Caco-2 (cell line): ENCODE results near the gene AKAP6. TPM values are rescaled to one million over a fixed set of nuclear protein-coding genes. Genes with fewer than 3 reads are reported as not detected.

ENCODE experiments used
- BruUV-seq: library from RNA; stranded (reverse); fragments of 400-500 nt; replicated peaks from 2 replicates; lab custom pipeline; 2021; lab: Mats Ljungman, UMichigan
- CTCF ChIA-PET: fragments of 300-600 bp; sonication (Branson Sonifier 250); formaldehyde crosslinking; loops from one replicate; lab custom pipeline; 2022; ENCODE audit warnings: antibody characterized with exemption; lab: Charles Lee
- POLR2A ChIA-PET: fragments of 300-600 bp; sonication (Branson Sonifier 250); formaldehyde crosslinking; loops from one replicate; lab custom pipeline; 2022; ENCODE audit warnings: antibody characterized with exemption; lab: Charles Lee
- DNase-seq, 2 experiments: peaks; one replicate each; pipeline versions ENCODE4 v3.0.0 to v3.0.0-alpha.2; 2020 to 2022
- H3K27me3 ChIP-seq: replicated peaks from 2 replicates; pipeline ENCODE4 v1.6.0; 2011; ENCODE audit warnings: low read length; ENCODE audit not compliant: control insufficient read depth, insufficient read depth
- H3K36me3 ChIP-seq: 2 replicates; pipeline ENCODE4 v1.5.1; 2011; ENCODE audit warnings: low read length; ENCODE audit not compliant: control insufficient read depth, insufficient read depth
- H3K4me1 ChIP-seq: fragments of 250-450 bp; sonication (Bioruptor Pico); 2 replicates; pipeline ENCODE4 v1.5.1; 2020; ENCODE audit warnings: mild to moderate bottlenecking
- H3K4me3 ChIP-seq: 2 replicates; pipeline ENCODE4 v1.5.1; 2011; ENCODE audit warnings: low read depth, mild to moderate bottlenecking, control low read depth, low read length
- H3K9me3 ChIP-seq: fragments of 250-450 bp; sonication (Bioruptor Pico); 2 replicates; pipeline ENCODE4 v1.5.1; 2020; ENCODE audit warnings: mild to moderate bottlenecking, moderate library complexity
- H3K27ac Mint-ChIP-seq: one replicate; pipeline ENCODE4 v1.8.0; 2022; ENCODE audit warnings: mixed read lengths; ENCODE audit not compliant: unreplicated experiment
- H3K27me3 Mint-ChIP-seq: one replicate; pipeline ENCODE4 v1.8.0; 2022; ENCODE audit warnings: mixed read lengths; ENCODE audit not compliant: insufficient read depth, unreplicated experiment
- H3K36me3 Mint-ChIP-seq: one replicate; pipeline ENCODE4 v1.8.0; 2022; ENCODE audit warnings: mild to moderate bottlenecking, mixed read lengths; ENCODE audit not compliant: insufficient read depth, unreplicated experiment
- H3K4me1 Mint-ChIP-seq: one replicate; pipeline ENCODE4 v1.8.0; 2022; ENCODE audit warnings: low read depth, mixed read lengths; ENCODE audit not compliant: unreplicated experiment
- H3K4me3 Mint-ChIP-seq: one replicate; pipeline ENCODE4 v1.8.0; 2022; ENCODE audit warnings: mild to moderate bottlenecking, moderate library complexity, mixed read lengths; ENCODE audit not compliant: unreplicated experiment
- H3K9me3 Mint-ChIP-seq: one replicate; pipeline ENCODE4 v1.8.0; 2022; ENCODE audit warnings: mixed read lengths; ENCODE audit not compliant: unreplicated experiment
- intact Hi-C: fragments of 100-400 bp; cut with micrococcal nuclease; formaldehyde crosslinking; loops from one replicate; pipeline ENCODE4 v1.10.0; 2022; ENCODE audit not compliant: unreplicated experiment
- total RNA-seq: library from RNA; stranded (reverse); gene quantifications from 2 replicates; pipeline ENCODE4 v1.2.3, GENCODE V29; 2022
- TF ChIP-seq, protein P1 (sequence below), 2 experiments: fragments of 200-600 bp in 1 of 2; IDR thresholded peaks; 1 replicate in 1 of 2; 2 replicates in 1 of 2; pipeline versions ENCODE4 v1.5.1 to v1.8.0; 2011 to 2022; ENCODE audit warnings: antibody characterized with exemption in 1 of 2, control low read depth in 1 of 2, inconsistent platforms in 1 of 2, low read depth in 1 of 2, low read length in 1 of 2, mild to moderate bottlenecking in 1 of 2, moderate library complexity in 1 of 2; ENCODE audit not compliant: insufficient read depth in 1 of 2, severe bottlenecking in 1 of 2, unreplicated experiment in 1 of 2

AKAP6 gene
- total RNA-seq, 1 experiment from 2014 or later = 3.0 TPM

DNA sequence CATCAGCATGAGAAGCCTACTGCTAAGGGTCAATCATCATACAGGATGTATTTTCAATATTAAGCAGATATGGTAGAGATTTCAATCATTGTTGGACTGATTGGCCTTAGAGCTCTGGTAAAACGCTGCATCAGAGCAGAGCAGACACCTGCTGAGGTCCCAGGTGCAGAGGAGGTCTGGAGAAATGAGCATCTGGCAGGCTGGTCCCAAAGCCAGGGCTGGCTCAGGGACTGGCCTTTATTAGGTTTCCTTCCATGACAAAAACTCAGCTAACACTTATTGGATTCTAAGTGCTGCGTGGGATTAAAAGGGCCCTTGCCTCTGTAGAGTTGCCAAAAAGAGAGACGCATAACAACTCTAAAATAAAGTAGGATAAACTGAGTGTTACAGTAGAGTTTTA is 29.7 kb downstream of the AKAP6 start:
- peaks cover 10% of the 10 kb centered on the region for H3K9me3 Mint-ChIP-seq
- CTCF ChIA-PET = no interaction called here
- no peaks in the 10 kb centered on the region for H3K27me3 Mint-ChIP-seq
- no TSS peak for BruUV-seq
- no peak overlapping the region for H3K4me3 Mint-ChIP-seq
- no peaks in the 10 kb centered on the region for H3K36me3 Mint-ChIP-seq
- H3K4me3 ChIP-seq = no peak overlapping the region
- no peaks in the 10 kb centered on the region for H3K27me3 ChIP-seq
- H3K36me3 ChIP-seq = no peaks in the 10 kb centered on the region
- H3K4me1 Mint-ChIP-seq = peaks cover 10% of the 10 kb centered on the region
- POLR2A ChIA-PET = no interaction called here
- no peak overlapping the region for H3K27ac Mint-ChIP-seq
- H3K4me1 ChIP-seq = no peaks in the 10 kb centered on the region; the same call in none of the 2 replicates
- H3K9me3 ChIP-seq = no peaks in the 10 kb centered on the region
- DNase-seq = no peak
- intact Hi-C loops = no loop called here
- TF ChIP-seq, protein P1, sequence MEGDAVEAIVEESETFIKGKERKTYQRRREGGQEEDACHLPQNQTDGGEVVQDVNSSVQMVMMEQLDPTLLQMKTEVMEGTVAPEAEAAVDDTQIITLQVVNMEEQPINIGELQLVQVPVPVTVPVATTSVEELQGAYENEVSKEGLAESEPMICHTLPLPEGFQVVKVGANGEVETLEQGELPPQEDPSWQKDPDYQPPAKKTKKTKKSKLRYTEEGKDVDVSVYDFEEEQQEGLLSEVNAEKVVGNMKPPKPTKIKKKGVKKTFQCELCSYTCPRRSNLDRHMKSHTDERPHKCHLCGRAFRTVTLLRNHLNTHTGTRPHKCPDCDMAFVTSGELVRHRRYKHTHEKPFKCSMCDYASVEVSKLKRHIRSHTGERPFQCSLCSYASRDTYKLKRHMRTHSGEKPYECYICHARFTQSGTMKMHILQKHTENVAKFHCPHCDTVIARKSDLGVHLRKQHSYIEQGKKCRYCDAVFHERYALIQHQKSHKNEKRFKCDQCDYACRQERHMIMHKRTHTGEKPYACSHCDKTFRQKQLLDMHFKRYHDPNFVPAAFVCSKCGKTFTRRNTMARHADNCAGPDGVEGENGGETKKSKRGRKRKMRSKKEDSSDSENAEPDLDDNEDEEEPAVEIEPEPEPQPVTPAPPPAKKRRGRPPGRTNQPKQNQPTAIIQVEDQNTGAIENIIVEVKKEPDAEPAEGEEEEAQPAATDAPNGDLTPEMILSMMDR (IDR thresholded peaks at IDR 0.05; ENCODE audit: insufficient read depth in 1 of 2, low read depth in 1 of 2, low read length in 1 of 2, severe bottlenecking in 1 of 2, unreplicated experiment in 1 of 2) = no peak

DNA sequence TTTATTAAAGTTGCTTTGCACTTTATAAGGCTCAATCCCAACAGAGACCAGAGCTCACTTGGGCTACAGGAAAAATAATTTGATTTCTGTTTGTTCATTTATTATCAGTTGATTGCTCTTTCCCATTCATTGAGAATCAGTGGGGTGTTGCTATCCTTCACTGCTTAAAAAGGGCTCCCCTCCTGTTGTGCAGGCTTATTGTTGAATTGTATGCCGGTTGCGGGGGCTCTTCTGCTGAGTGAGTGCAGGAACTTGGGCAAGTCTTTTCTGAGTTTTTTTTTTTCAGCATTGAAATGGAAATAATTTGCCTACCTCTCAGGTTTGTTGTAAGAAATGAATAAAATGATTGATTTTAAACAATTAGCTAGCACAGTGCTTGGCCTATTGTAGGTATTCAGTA is 32.6 kb downstream of the AKAP6 start:
- no peak for DNase-seq
- peaks cover 20% of the 10 kb centered on the region for H3K4me1 Mint-ChIP-seq
- H3K4me3 Mint-ChIP-seq = no peak overlapping the region
- Histone ChIP-seq H3K27me3 (no peaks in the 10 kb centered on the region), H3K4me3 (no peak overlapping the region), H3K4me1 (peaks cover 3% of the 10 kb centered on the region), H3K36me3 (no peaks in the 10 kb centered on the region), H3K9me3 (no peaks in the 10 kb centered on the region)
- H3K27me3 Mint-ChIP-seq = no peaks in the 10 kb centered on the region
- no TSS peak for BruUV-seq
- H3K36me3 Mint-ChIP-seq = no peaks in the 10 kb centered on the region
- intact Hi-C loops = no loop called here
- H3K27ac Mint-ChIP-seq = no peak overlapping the region
- CTCF ChIA-PET = no interaction called here
- TF ChIP-seq, protein P1 (IDR thresholded peaks at IDR 0.05; ENCODE audit: insufficient read depth in 1 of 2, low read depth in 1 of 2, low read length in 1 of 2, severe bottlenecking in 1 of 2, unreplicated experiment in 1 of 2) = no peak
- POLR2A ChIA-PET = no interaction called here
- H3K9me3 Mint-ChIP-seq = peaks cover 10% of the 10 kb centered on the region

DNA sequence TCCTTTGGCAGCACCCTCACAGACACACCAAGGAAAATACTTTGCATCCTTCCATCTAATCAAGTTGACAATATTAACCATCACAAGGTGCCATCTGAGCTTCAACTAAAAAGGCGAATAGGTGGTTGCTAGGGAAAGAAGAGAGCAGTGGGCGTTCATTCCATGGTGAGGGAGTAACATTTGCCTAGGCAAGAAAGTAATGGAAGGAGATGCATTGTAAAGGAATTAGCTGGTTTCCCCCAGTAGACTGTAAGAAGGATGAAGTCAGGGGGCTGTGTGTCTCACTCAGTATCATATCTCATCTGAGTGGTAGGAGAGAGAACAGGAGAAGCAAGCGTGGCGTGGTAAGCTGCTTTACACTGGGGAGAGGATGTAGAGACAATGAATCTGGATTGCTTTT is 34.7 kb downstream of the AKAP6 start:
- BruUV-seq = no TSS peak
- Histone ChIP-seq H3K36me3 (no peaks in the 10 kb centered on the region), H3K9me3 (no peaks in the 10 kb centered on the region), H3K27me3 (no peaks in the 10 kb centered on the region), H3K4me1 (peaks cover 10% of the 10 kb centered on the region), H3K4me3 (no peak overlapping the region)
- H3K27me3 Mint-ChIP-seq = no peaks in the 10 kb centered on the region
- H3K27ac Mint-ChIP-seq = no peak overlapping the region
- peaks cover 10% of the 10 kb centered on the region for H3K9me3 Mint-ChIP-seq
- POLR2A ChIA-PET = no interaction called here
- CTCF ChIA-PET = no interaction called here
- H3K36me3 Mint-ChIP-seq = no peaks in the 10 kb centered on the region
- DNase-seq = no peak
- intact Hi-C loops = no loop called here
- no peak overlapping the region for H3K4me3 Mint-ChIP-seq
- TF ChIP-seq, protein P1 (IDR thresholded peaks at IDR 0.05; ENCODE audit: insufficient read depth in 1 of 2, low read depth in 1 of 2, low read length in 1 of 2, severe bottlenecking in 1 of 2, unreplicated experiment in 1 of 2) = no peak
- H3K4me1 Mint-ChIP-seq = peaks cover 32% of the 10 kb centered on the region
